ENCODE measurements around the gene COBLL1. TPM values are rescaled to one million over a fixed set of nuclear protein-coding genes. Genes with fewer than 3 reads are reported as not detected.
A peak's percentile ranks its signal among the peaks of the same experiment; 100 is the strongest.

COBLL1 gene
- polyA plus RNA-seq, 1 donor (not counting 4 experiments of a cell fraction or from before 2014, with no cell fraction given): 14.9 TPM

DNA sequence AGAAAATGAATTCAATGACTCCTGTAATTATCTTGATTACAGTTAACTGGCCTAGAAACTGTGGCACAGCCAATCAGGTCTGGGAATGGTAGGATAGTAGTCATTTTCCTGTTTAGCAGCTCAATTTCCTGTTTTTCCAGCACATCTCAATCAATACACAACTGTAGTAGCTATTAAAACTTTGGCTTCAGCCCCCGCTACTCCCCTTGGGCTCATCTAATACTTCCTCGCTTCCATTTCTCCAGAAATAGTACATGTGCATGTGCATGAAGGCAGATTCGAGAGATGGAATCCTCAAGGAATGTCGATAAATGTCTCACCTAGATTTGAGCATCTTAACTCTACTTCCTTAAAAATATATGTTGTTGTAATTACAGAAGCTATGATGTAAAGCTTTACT lies 9.7 kb downstream of the COBLL1 start:
- H3K4me3 ChIP-seq (ENCODE audit: control insufficient read depth in 2 of 3, extremely low read depth in 1 of 3, insufficient read depth in 2 of 3, low read depth in 1 of 3, low read length in 3 of 3): no peak overlapping the region
- peaks cover 24% of the 10 kb centered on the region for H3K79me2 ChIP-seq (ENCODE audit: control insufficient read depth, insufficient read depth, low read length)
- FAIRE-seq: peak; percentile 5
- H3K36me3 ChIP-seq (ENCODE audit: control insufficient read depth in 2 of 2, extremely low read depth in 1 of 2, insufficient read depth in 2 of 2, low read length in 2 of 2): peaks cover 0 to 2% of the 10 kb centered on the region in 2 experiments
- no peak overlapping the region for H2AFZ ChIP-seq (ENCODE audit: control insufficient read depth, low read length)
- H3K9ac ChIP-seq (ENCODE audit: control insufficient read depth, extremely low read depth, insufficient read depth, low read length): no peak overlapping the region
- dilution Hi-C loops (cut with MboI; ENCODE audit: extremely low pct_ligation_motif_present, low sequenced_read_pairs): no loop called here
- DNase-seq (ENCODE audit: low read depth, low spot score): no peak
- H3K4me2 ChIP-seq (ENCODE audit: control insufficient read depth, extremely low read depth, insufficient read depth, low read depth, low read length): no peak overlapping the region
- no peak for TF ChIP-seq EZH2 (IDR thresholded peaks at IDR 0.05; ENCODE audit: low read length)
- TF ChIP-seq, protein P1, sequence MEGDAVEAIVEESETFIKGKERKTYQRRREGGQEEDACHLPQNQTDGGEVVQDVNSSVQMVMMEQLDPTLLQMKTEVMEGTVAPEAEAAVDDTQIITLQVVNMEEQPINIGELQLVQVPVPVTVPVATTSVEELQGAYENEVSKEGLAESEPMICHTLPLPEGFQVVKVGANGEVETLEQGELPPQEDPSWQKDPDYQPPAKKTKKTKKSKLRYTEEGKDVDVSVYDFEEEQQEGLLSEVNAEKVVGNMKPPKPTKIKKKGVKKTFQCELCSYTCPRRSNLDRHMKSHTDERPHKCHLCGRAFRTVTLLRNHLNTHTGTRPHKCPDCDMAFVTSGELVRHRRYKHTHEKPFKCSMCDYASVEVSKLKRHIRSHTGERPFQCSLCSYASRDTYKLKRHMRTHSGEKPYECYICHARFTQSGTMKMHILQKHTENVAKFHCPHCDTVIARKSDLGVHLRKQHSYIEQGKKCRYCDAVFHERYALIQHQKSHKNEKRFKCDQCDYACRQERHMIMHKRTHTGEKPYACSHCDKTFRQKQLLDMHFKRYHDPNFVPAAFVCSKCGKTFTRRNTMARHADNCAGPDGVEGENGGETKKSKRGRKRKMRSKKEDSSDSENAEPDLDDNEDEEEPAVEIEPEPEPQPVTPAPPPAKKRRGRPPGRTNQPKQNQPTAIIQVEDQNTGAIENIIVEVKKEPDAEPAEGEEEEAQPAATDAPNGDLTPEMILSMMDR (optimal IDR thresholded peaks at IDR 0.05 in 1 of 3, IDR thresholded peaks at IDR 0.05 in 1 of 3, conservative IDR thresholded peaks at IDR 0.05 in 1 of 3; ENCODE audit: extremely low read depth in 1 of 3, insufficient read depth in 2 of 3, low read length in 3 of 3): no peak
- H4K20me1 ChIP-seq (ENCODE audit: control insufficient read depth, extremely low read depth, insufficient read depth, low read length): no peaks in the 10 kb centered on the region
- H3K27ac ChIP-seq (ENCODE audit: control insufficient read depth, insufficient read depth, low read length): no peak overlapping the region
- H3K9me1 ChIP-seq (ENCODE audit: control insufficient read depth, extremely low read depth, insufficient read depth, low read length): no peaks in the 10 kb centered on the region
- no peaks in the 10 kb centered on the region for H3K4me1 ChIP-seq (ENCODE audit: control insufficient read depth, extremely low read depth, insufficient read depth, low read length)
- no peaks in the 10 kb centered on the region for H3K9me3 ChIP-seq (ENCODE audit: control insufficient read depth, low read depth, low read length)
- no peaks in the 10 kb centered on the region for H3K27me3 ChIP-seq (ENCODE audit: control insufficient read depth, extremely low read depth, insufficient read depth, low read length)

DNA sequence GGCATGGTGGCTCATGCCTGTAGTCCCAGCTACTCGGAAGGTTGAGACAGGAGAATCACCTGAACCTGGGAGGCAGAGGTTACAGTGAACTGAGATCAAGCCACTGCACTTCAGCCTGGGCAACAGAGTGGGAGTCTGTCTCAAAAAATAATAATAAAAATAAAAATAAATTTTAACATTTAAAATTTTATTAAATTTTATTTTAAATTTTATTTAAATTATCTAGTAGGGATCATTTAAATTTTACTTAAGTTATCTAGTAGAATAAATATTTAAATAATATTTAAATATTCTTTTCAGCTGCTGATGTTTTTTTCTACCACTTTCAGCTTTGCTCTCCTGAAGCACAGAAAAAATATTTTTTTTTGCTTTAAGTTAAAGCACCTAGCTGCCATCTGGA lies 10.4 kb downstream of the COBLL1 start:
- Histone ChIP-seq H3K27ac (ENCODE audit: control insufficient read depth, insufficient read depth, low read length) (no peak overlapping the region), H3K9ac (ENCODE audit: control insufficient read depth, extremely low read depth, insufficient read depth, low read length) (no peak overlapping the region), H3K36me3 (ENCODE audit: control insufficient read depth in 2 of 2, extremely low read depth in 1 of 2, insufficient read depth in 2 of 2, low read length in 2 of 2) (peaks cover 0 to 2% of the 10 kb centered on the region in 2 experiments), H3K4me2 (ENCODE audit: control insufficient read depth, extremely low read depth, insufficient read depth, low read depth, low read length) (no peak overlapping the region), H3K4me3 (ENCODE audit: control insufficient read depth in 2 of 3, extremely low read depth in 1 of 3, insufficient read depth in 2 of 3, low read depth in 1 of 3, low read length in 3 of 3) (no peak overlapping the region), H3K79me2 (ENCODE audit: control insufficient read depth, insufficient read depth, low read length) (peaks cover 19% of the 10 kb centered on the region), H3K9me1 (ENCODE audit: control insufficient read depth, extremely low read depth, insufficient read depth, low read length) (no peaks in the 10 kb centered on the region), H4K20me1 (ENCODE audit: control insufficient read depth, extremely low read depth, insufficient read depth, low read length) (no peaks in the 10 kb centered on the region), H2AFZ (ENCODE audit: control insufficient read depth, low read length) (no peak overlapping the region), H3K4me1 (ENCODE audit: control insufficient read depth, extremely low read depth, insufficient read depth, low read length) (peaks cover 5% of the 10 kb centered on the region), H3K9me3 (ENCODE audit: control insufficient read depth, low read depth, low read length) (no peaks in the 10 kb centered on the region), H3K27me3 (ENCODE audit: control insufficient read depth, extremely low read depth, insufficient read depth, low read length) (no peaks in the 10 kb centered on the region)
- dilution Hi-C loops (cut with MboI; ENCODE audit: extremely low pct_ligation_motif_present, low sequenced_read_pairs): no loop called here
- no peak for FAIRE-seq
- DNase-seq (ENCODE audit: low read depth, low spot score): no peak
- TF ChIP-seq, protein P1 (optimal IDR thresholded peaks at IDR 0.05 in 1 of 3, IDR thresholded peaks at IDR 0.05 in 1 of 3, conservative IDR thresholded peaks at IDR 0.05 in 1 of 3; ENCODE audit: extremely low read depth in 1 of 3, insufficient read depth in 2 of 3, low read length in 3 of 3): no peak
- TF ChIP-seq EZH2 (IDR thresholded peaks at IDR 0.05; ENCODE audit: low read length): no peak
